GM19025 (cell line): ENCODE results near the gene SLC15A2.

ENCODE experiments used
- ATAC-seq: cut with Tn5 transposase; IDR thresholded peaks from one replicate; pipeline ENCODE4 v1.9.1; 2021; ENCODE audit warnings: mild to moderate bottlenecking, low read depth, moderate library complexity; ENCODE audit not compliant: unreplicated experiment

The SLC15A2 gene

GRCh38 chr3:121979246-121979645 is 85.0 kb downstream of the SLC15A2 start:
- ATAC-seq, result no peak

GRCh38 chr3:121979734-121980449 is 85.7 kb downstream of the SLC15A2 start:
- ATAC-seq, result no peak

- ATAC-seq, result no peak
Observed at GRCh38 chr3:121980450-121980796, 86.2 kb downstream of the SLC15A2 start.

- ATAC-seq, result no peak
Observed at GRCh38 chr3:121981473-121981872, 87.3 kb downstream of the SLC15A2 start.

GRCh38 chr3:121985846-121986245 is 91.6 kb downstream of the SLC15A2 start:
- ATAC-seq, result no peak

GRCh38 chr3:121988146-121988545 is 93.9 kb downstream of the SLC15A2 start:
- no peak for ATAC-seq

- no peak for ATAC-seq
Observed at GRCh38 chr3:121989943-121990342, 95.7 kb downstream of the SLC15A2 start.

- ATAC-seq, result peak; percentile 49
Observed at GRCh38 chr3:121992601-121993560, 98.7 kb downstream of the SLC15A2 start.
